DOHH2 (cell line): Measurements from ENCODE around the gene LITAF.

Experiments used
- H3F3A ChIP-seq: fragments of 200-600 bp; sonication (generic), shearing (Covaris generic); 2 replicates; pipeline ENCODE4 v1.6.0; 2016; ENCODE audit warnings: antibody characterized with exemption, mild to moderate bottlenecking; ENCODE audit not compliant: control insufficient read depth, insufficient read depth
- H3K27ac ChIP-seq: fragments of 200-600 bp; sonication (generic); 2 replicates; pipeline ENCODE4 v1.5.1; 2014; ENCODE audit warnings: low read depth, mild to moderate bottlenecking, low read length, moderate library complexity
- H3K27me3 ChIP-seq: fragments of 200-600 bp; sonication (generic); 2 replicates; pipeline ENCODE4 v1.6.1; 2014; ENCODE audit warnings: mild to moderate bottlenecking, low read length, mixed read lengths; ENCODE audit not compliant: control insufficient read depth
- H3K36me3 ChIP-seq: fragments of 200-600 bp; sonication (generic); 2 replicates; pipeline ENCODE4 v1.6.1; 2014; ENCODE audit warnings: mild to moderate bottlenecking, low read length, moderate library complexity, mixed read lengths; ENCODE audit not compliant: control insufficient read depth
- H3K4me1 ChIP-seq: fragments of 200-600 bp; sonication (generic); 2 replicates; pipeline ENCODE4 v1.6.1; 2014; ENCODE audit warnings: mild to moderate bottlenecking, low read length, mixed read lengths; ENCODE audit not compliant: control insufficient read depth
- H3K4me2 ChIP-seq: fragments of 200-600 bp; sonication (generic); 2 replicates; pipeline ENCODE4 v1.6.0; 2014; ENCODE audit warnings: mild to moderate bottlenecking, low read length, moderate library complexity
- H3K4me3 ChIP-seq: fragments of 200-600 bp; sonication (generic); 2 replicates; pipeline ENCODE4 v1.5.1; 2014; ENCODE audit warnings: mild to moderate bottlenecking, low read length, mixed read lengths
- H3K79me2 ChIP-seq: fragments of 200-600 bp; sonication (generic); 2 replicates; pipeline ENCODE4 v1.6.1; 2014; ENCODE audit warnings: mild to moderate bottlenecking, low read length, mixed read lengths; ENCODE audit not compliant: control insufficient read depth
- H3K9me2 ChIP-seq: fragments of 200-600 bp; sonication (generic); replicated peaks from 2 replicates; pipeline ENCODE4 v1.6.1; 2014; ENCODE audit warnings: mild to moderate bottlenecking, low read length, mixed read lengths; ENCODE audit not compliant: control insufficient read depth
- H3K9me3 ChIP-seq: fragments of 200-600 bp; sonication (generic); 2 replicates; pipeline ENCODE4 v1.6.1; 2014; ENCODE audit warnings: antibody characterized with exemption, low read length, mixed read lengths; ENCODE audit not compliant: control insufficient read depth, insufficient read depth
- H4K20me1 ChIP-seq: fragments of 200-600 bp; sonication (generic); 2 replicates; pipeline ENCODE4 v1.6.0; 2014; ENCODE audit warnings: low read depth, mild to moderate bottlenecking, antibody characterized with exemption, low read length, moderate library complexity; ENCODE audit not compliant: control insufficient read depth, insufficient read depth
- EZH2phosphoT487 ChIP-seq: fragments of 200-600 bp; sonication (generic); IDR thresholded peaks from 2 replicates; pipeline ENCODE4 v1.6.1; 2017; ENCODE audit warnings: borderline replicate concordance, mild to moderate bottlenecking, antibody characterized with exemption, low read length, moderate library complexity, mixed read lengths
- TF ChIP-seq, protein P1 (sequence below): fragments of 200-600 bp; sonication (generic); IDR thresholded peaks from one replicate; pipeline ENCODE4 v1.5.1; 2014; ENCODE audit warnings: antibody characterized with exemption, mild to moderate bottlenecking, low read depth, low read length; ENCODE audit not compliant: poor library complexity, severe bottlenecking

LITAF gene

DNA sequence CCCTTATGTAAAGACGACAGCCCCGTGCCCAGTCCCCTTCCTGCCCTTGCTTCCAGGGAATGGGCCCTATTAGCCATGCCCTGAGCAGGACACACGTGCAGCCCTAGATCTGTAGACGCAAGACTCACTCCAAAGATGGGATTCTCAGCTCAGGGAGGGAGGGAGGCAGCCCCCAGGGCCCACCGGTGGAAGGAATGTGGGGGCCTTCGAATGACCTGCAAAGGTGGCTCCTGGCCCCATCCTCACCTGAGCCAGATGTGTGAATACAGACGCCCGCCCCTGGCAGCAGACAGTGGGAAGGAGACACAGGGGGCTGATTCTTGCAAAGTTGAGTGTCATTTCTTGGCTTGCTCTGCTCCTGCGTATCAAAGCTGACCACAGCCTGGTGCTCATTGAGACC lies 47.8 kb downstream of the LITAF start:
- H3K79me2 ChIP-seq, result no peaks in the 10 kb centered on the region
- H3K36me3 ChIP-seq, result no peaks in the 10 kb centered on the region
- H3K4me1 ChIP-seq, result 0 out of 2 replicates have a peak, but pooled peaks cover 3% of the 10 kb centered on the region
- no peak for TF ChIP-seq EZH2phosphoT487
- TF ChIP-seq, protein P1, sequence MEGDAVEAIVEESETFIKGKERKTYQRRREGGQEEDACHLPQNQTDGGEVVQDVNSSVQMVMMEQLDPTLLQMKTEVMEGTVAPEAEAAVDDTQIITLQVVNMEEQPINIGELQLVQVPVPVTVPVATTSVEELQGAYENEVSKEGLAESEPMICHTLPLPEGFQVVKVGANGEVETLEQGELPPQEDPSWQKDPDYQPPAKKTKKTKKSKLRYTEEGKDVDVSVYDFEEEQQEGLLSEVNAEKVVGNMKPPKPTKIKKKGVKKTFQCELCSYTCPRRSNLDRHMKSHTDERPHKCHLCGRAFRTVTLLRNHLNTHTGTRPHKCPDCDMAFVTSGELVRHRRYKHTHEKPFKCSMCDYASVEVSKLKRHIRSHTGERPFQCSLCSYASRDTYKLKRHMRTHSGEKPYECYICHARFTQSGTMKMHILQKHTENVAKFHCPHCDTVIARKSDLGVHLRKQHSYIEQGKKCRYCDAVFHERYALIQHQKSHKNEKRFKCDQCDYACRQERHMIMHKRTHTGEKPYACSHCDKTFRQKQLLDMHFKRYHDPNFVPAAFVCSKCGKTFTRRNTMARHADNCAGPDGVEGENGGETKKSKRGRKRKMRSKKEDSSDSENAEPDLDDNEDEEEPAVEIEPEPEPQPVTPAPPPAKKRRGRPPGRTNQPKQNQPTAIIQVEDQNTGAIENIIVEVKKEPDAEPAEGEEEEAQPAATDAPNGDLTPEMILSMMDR, result no peak
- H3K9me3 ChIP-seq, result no peaks in the 10 kb centered on the region
- H3K4me2 ChIP-seq, result no peak overlapping the region
- no peaks in the 10 kb centered on the region for H3K27me3 ChIP-seq
- H3K27ac ChIP-seq, result no peak overlapping the region
- H3F3A ChIP-seq, result no peaks in the 10 kb centered on the region
- no peaks in the 10 kb centered on the region for H3K9me2 ChIP-seq
- no peak overlapping the region for H3K4me3 ChIP-seq
- H4K20me1 ChIP-seq, result no peaks in the 10 kb centered on the region

DNA sequence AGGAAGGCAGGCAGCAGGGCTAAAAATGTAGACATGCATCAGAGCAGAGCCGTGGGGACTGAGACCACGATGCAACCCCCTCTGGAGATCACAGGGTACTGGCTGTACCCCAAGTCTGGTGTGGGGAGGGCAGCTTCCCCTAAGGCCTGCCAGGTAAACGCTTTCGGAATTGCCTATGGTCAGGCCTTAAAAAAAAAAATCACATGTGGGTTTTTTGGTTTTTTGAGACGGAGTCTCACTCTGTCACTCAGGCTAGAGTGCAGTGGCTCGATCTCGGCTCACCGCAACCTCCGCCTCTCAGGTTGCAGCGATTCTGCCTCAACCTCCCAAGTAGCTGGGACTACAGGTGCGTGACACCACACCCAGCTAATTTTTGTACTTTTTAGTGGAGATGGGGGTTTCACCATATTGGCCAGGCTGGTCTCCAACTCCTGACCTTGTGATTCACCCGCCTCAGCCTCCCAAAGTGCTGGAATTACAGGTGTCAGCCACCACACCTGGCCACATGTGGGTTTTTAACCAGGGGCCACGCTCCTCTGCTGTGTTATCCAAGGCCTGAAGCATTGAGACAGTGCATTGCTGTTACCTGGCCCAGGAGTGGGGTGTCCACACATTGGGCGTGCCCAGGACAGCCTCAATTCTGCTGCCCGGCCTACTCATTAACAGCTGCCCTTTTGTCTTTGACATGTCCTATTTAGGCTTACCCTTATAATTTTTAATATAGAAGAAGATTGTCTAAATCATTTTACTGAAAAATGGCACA lies 50.4 kb downstream of the LITAF start:
- no peak overlapping the region for H3K27ac ChIP-seq
- no peak overlapping the region for H3K4me3 ChIP-seq
- H3K4me1 ChIP-seq, result 0 out of 2 replicates have a peak, but pooled peaks cover 3% of the 10 kb centered on the region
- no peaks in the 10 kb centered on the region for H4K20me1 ChIP-seq
- H3F3A ChIP-seq, result no peaks in the 10 kb centered on the region
- H3K4me2 ChIP-seq, result no peak overlapping the region
- H3K27me3 ChIP-seq, result no peaks in the 10 kb centered on the region
- H3K79me2 ChIP-seq, result no peaks in the 10 kb centered on the region
- H3K9me2 ChIP-seq, result no peaks in the 10 kb centered on the region
- TF ChIP-seq, protein P1, result no peak
- no peak for TF ChIP-seq EZH2phosphoT487
- no peaks in the 10 kb centered on the region for H3K36me3 ChIP-seq
- no peaks in the 10 kb centered on the region for H3K9me3 ChIP-seq

DNA sequence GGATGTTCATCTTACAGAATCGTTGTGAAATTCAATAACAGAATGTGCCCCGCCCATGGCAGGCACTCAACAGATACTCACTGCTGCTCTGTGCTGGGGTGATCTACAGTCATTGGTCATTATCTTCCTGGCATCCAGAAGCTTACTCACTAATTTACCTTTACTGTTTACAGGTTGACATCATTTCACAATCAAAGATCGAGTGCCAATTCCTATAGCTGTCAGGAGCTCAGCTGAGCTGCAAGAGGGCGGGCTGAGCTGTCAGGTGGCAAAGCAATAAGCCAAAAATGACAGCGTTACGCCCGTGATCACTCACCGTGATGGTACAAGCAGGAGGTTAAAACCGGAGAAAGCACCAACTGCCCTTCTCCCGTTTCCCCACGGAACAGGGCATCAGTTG lies 51.2 kb downstream of the LITAF start:
- H3K4me1 ChIP-seq, result 0 out of 2 replicates have a peak, but pooled peaks cover 3% of the 10 kb centered on the region
- no peaks in the 10 kb centered on the region for H3K36me3 ChIP-seq
- no peaks in the 10 kb centered on the region for H3K27me3 ChIP-seq
- TF ChIP-seq, protein P1, result no peak
- TF ChIP-seq EZH2phosphoT487, result no peak
- H3K79me2 ChIP-seq, result no peaks in the 10 kb centered on the region
- H4K20me1 ChIP-seq, result no peaks in the 10 kb centered on the region
- no peak overlapping the region for H3K27ac ChIP-seq
- no peaks in the 10 kb centered on the region for H3K9me3 ChIP-seq
- H3F3A ChIP-seq, result no peaks in the 10 kb centered on the region
- H3K4me3 ChIP-seq, result no peak overlapping the region
- no peak overlapping the region for H3K4me2 ChIP-seq
- no peaks in the 10 kb centered on the region for H3K9me2 ChIP-seq
